Jurkat, Clone E6-1 (cell line): ENCODE data around the gene PTPRN2.

Experiments used
- DNase-seq: peaks from one replicate; pipeline ENCODE4 v3.0.0-alpha.2; 2011; ENCODE audit warnings: low read depth, low spot score
- H3K4me3 ChIP-seq: 2 replicates; pipeline ENCODE4 v1.5.1; 2011; ENCODE audit warnings: mild to moderate bottlenecking, low read length, control low read depth, moderate library complexity

Gene PTPRN2

GRCh38 chr7:158582089-158582456 is 5.5 kb downstream of the PTPRN2 start:
- H3K4me3 ChIP-seq: no peak overlapping the region
- no peak for DNase-seq

DNA sequence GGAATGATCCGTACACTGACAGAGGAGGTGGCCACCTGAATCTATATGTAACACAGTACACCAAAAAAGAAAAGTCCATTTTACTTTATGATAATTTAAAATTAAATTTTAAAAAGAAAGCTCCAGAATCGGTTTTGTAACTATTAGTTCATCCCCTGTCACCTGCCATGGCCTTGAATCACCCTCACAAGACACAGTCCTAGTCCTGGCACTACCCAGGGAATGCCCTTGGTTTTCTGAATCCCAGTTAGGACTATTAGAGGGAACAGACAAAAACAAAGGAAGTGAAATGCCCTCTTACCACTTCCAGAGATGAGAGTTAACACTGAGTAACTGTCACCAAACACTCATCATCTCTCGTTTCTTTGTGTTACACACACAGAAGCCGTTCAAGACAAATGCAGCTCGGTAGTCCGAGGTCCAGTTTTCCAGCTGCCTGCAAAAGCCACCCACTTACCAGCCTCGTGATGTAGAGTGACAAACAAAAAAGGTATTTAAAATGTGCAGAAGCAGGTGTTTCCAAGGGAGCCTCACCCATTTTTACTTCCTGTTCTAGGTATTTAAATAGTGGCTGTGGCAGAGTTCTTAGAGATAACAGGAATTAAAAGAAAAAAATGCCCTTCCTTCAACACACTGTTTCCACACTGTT is 6.1 kb downstream of the PTPRN2 start:
- no peak overlapping the region for H3K4me3 ChIP-seq
- DNase-seq: peak; percentile 35

GRCh38 chr7:158579662-158580646 is 7.7 kb downstream of the PTPRN2 start:
- DNase-seq: no peak
- H3K4me3 ChIP-seq: no peak overlapping the region

GRCh38 chr7:158576050-158576762 is 11.4 kb downstream of the PTPRN2 start:
- DNase-seq: no peak
- no peak overlapping the region for H3K4me3 ChIP-seq

DNA sequence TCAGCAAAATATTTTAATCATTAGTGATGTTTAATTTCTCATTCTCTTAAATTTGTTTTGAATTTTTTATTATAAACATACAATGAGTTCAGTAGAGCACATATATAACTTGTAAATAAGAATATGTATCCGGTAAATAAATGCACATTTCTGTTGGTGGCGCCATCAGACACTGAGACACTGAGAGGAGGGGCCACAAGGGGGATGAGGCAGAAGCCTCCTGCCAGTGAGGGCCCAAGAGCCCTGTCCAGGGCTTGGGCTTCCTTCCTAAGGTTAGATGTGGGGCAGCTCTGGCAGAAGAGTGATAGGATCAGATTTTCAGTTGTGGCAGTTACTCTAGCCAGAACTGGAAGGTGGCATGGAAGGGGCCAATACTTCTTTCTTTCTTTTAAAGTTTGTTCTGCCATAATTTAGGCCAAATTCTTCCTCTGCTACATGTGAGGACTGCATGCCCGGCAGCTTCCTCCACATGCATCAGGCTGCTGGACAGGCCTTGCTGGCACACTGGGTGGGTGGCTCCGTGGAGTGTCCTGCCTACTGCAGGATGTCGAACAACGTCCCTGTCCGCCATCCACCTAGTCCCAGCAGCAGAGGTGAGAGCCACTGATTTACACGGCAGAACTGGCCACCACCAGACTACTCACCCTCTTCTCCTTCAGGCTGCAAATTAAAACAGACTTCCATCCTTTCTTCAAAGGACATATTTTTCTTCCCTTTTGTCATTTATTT is 13.2 kb downstream of the PTPRN2 start:
- DNase-seq: no peak
- H3K4me3 ChIP-seq: no peak overlapping the region

- H3K4me3 ChIP-seq: no peak overlapping the region
- DNase-seq: no peak
Observed at GRCh38 chr7:158573310-158573709, 14.3 kb downstream of the PTPRN2 start.

GRCh38 chr7:158572000-158572828 is 15.4 kb downstream of the PTPRN2 start:
- H3K4me3 ChIP-seq: no peak overlapping the region
- peak; percentile 52 for DNase-seq

DNA sequence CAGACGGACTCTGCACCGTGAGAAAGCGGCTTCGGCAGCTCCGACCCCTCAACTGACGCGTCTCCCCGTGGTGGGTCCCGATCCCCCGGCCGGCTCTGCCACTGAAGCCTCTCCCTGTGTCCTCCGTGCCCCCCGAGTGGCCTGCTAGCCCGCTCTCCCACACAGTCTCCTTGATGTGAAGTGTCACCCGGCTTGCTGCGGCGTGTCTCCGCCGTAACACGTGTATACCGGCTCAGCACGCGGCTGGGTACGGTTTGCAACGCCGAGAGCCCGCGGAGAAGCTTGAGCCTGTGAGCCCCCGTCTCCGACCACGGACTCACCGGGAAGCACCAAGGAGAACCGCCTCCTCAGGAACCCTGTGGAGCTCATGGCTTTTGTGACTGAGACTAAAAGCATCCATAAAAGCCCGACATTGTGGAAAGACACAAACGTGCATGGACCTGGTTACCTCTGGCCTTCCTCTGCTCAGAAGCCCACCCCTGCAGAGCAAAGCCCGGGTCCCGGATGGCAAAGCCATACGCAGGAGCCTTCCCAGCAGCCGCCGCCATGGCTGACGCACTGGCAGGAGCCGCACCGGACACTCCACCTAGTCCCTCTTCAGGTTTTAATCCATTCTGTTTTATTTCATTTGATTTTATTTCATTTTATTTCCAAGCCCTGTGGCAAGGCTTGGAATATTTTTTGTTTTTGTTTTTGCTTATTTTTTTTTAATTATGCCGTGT is 17.0 kb downstream of the PTPRN2 start:
- no peak for DNase-seq
- H3K4me3 ChIP-seq: no peak overlapping the region

GRCh38 chr7:158569858-158570323 is 17.7 kb downstream of the PTPRN2 start:
- no peak overlapping the region for H3K4me3 ChIP-seq
- DNase-seq: no peak

DNA sequence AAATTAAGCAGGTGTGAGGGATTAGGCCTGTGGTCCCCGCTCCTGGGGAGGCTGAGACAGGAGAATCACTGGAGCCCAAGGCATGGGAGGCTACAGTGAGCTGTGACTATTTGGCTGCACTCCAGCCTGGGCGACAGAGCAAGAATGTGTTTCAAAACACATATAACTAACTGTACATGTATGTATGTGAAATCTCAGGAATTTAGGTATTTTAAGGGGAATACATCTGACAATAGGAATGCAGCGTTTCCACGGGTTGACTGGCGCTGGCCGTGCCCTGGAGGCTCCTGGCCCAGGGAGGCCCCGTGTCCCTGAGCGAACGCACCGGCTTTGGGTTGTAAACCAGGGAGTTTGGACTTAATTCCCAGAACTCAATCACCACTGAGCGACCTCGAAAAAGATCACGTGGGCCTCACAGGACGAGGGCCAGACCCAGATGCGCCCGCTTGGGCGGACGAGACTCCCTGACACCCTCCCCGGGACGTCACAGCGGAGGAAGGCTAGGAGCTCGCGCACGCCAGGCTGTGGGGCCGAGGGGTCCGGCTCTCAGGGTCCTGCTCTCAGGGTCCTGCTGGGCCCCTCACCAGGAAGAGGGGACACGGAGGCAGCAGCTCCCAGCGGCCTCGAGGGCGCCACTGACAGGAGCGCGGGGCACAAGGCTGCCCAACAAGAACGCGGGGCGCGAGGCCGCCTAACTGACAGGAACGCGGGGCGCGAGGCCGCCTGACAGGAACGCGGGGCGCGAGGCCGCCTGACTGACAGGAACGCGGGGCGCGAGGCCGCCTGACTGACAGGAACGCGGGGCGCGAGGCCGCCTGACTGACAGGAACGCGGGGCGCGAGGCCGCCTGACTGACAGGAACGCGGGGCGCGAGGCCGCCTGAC is 18.4 kb downstream of the PTPRN2 start:
- no peak overlapping the region for H3K4me3 ChIP-seq
- no peak for DNase-seq

GRCh38 chr7:158567153-158567603 is 20.4 kb downstream of the PTPRN2 start:
- H3K4me3 ChIP-seq: no peak overlapping the region
- no peak for DNase-seq

DNA sequence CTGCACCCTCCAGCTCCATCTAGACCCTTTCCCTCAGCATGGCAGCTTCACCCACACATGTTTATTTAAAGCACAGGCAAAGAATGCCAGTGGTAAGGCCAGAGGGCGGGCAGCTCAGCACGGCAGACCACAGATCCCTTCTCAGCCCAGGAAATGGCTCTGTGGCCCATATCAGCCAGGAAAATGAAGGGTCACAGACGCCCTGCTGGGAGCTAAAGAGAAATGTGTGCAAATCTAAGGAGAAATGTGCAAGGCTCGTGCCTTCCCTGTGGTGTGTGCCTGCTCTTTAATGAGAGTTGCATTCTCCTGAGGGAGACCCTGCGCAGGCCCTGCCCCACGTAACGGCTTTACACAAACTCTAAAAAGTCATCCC is 23.0 kb downstream of the PTPRN2 start:
- H3K4me3 ChIP-seq: no peak overlapping the region
- DNase-seq: no peak

DNA sequence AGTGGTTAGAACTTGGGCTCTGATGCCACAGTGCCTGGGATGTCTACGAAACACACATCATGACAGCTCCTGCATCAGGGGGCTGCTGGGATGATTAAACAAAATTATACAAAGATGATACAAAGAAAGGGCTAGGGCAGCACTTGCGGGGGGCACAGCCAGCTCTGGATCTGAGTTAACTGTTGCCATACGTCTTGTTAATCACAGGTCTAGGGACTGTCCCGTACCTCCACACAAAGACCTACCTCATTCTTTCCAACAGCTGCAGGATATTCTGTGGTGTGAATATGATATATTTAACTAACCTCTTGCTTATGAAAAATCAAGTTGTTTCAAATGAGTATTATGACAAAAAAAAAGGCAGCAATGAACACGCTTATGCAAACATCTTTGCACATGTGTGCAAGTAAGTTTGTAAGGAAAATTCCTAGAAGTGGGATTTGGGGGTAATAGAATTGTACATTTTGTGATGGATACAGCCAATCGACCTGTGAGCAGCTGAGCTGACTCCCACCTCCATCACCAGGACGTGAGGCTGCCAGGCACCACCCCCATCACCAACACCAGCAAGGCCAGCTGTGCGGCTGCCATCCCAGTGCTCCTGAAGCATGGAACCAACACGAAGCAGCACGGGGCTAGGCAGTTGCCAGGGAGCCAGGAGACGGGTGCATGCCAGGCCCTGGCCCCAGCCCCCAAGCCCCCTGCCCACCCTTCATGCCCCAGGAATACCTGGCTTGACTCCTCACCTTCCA is 23.5 kb downstream of the PTPRN2 start:
- DNase-seq: no peak
- H3K4me3 ChIP-seq: no peak overlapping the region

- H3K4me3 ChIP-seq: no peak overlapping the region
- no peak for DNase-seq
Observed at GRCh38 chr7:158563051-158563450, 24.6 kb downstream of the PTPRN2 start.

DNA sequence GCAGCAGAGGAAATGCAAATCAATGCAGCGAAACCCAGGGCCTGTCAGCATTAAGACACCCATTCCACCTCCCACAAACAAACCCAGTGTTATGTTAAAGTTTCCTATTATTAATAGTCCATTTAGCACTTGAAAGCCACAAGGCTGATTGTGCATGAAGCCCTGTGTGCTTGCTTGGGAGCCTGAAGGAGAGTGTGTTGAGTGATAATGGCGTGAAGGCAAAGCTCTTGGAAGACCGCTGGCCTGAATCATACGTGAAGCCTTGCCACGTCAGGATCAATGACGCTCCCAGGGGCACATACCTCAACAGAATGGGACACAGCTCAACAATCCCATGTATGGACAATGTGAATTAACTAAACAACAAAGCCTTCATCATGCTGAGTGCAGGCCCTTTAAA is 25.1 kb downstream of the PTPRN2 start:
- DNase-seq: no peak
- no peak overlapping the region for H3K4me3 ChIP-seq

- no peak for DNase-seq
- H3K4me3 ChIP-seq: no peak overlapping the region
Observed at GRCh38 chr7:158561659-158562058, 26.0 kb downstream of the PTPRN2 start.
